AG09319 (cell line): Measurements from ENCODE around the gene NDUFV1.
"Not testable (repeated sequence)": the region's sequence is repeated elsewhere in the genome, so short reads cannot be mapped to it uniquely, and the experiment has no call there.

ENCODE experiments used
- DNase-seq: peaks from one replicate; pipeline ENCODE4 v3.0.0-alpha.2; 2010; ENCODE audit warnings: low read depth; ENCODE audit errors: extremely low read depth
- CTCF ChIP-seq: IDR thresholded peaks from 2 replicates; pipeline ENCODE4 v1.5.1; 2011; ENCODE audit warnings: low read depth, mild to moderate bottlenecking, inconsistent platforms, low read length, moderate library complexity

NDUFV1 gene

GRCh38 chr11:67652965-67653845 lies 46.5 kb downstream of the NDUFV1 start:
- no peak for DNase-seq
- TF ChIP-seq CTCF, result no peak

- TF ChIP-seq CTCF, result no peak
- DNase-seq, result no peak
Measured at GRCh38 chr11:67654225-67654624, 47.5 kb downstream of the NDUFV1 start.

GRCh38 chr11:67656278-67656922 lies 49.7 kb downstream of the NDUFV1 start:
- TF ChIP-seq CTCF, result no peak
- DNase-seq, result no peak

- DNase-seq, result no peak
- TF ChIP-seq CTCF, result no peak
Measured at GRCh38 chr11:67657300-67657699, 50.6 kb downstream of the NDUFV1 start.

- not testable (repeated sequence) for DNase-seq
Measured at GRCh38 chr11:67659651-67660165, 53.0 kb downstream of the NDUFV1 start.

- not testable (repeated sequence) for DNase-seq
Measured at GRCh38 chr11:67660752-67661151, 54.0 kb downstream of the NDUFV1 start.
